ENCODE results near the gene TRAM2.

Gene TRAM2

DNA sequence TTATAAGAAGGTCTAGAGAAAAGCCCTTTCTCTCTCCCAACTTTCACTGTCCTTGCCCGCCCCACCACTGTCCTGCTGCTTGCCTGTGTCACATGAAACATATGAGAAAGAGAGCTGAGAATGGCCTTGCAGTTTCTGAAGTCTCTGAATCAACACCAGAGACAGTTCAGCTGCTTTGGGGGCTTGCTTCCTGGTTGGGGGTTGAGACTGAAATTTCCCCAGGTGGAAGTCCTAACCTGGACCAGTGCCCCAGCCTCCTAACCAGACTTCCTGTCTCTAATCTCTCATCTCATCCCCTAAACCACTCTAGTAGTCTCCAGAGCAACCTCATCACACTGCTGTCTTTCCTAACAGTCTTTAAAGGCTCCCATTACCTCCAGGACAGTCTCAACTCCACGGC lies 10.7 kb downstream of the TRAM2 start:
- Mint-ChIP-seq H3K27ac (no peak overlapping the region), H3K4me3 (no peak overlapping the region), H3K4me1 (ENCODE audit: low read depth) (peaks cover 30% of the 10 kb centered on the region), H3K36me3 (peaks cover 7% of the 10 kb centered on the region), H3K9me3 (ENCODE audit: low read depth) (no peaks in the 10 kb centered on the region), H3K27me3 (no peaks in the 10 kb centered on the region)

DNA sequence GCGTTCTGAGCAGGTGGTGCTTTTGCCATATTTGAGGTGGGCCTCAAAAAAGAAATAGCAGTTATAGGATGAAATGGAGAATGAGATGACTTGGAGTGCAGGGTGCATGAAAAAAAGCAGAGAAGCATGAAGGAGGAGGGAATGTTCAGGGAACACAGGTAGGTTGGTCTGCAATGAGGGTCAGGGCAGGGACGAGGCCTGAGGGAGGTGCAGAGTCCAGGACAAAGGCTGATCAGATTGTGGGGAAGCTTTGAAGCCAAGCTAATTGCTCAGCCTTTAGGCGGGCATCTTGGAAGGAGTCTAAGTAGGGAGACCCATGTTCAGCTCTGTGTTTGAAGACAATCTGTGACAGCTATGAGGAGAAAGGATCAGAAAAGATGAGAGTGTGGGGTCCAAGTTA lies 12.0 kb downstream of the TRAM2 start:
- H3K4me3 Mint-ChIP-seq: no peak overlapping the region
- no peak overlapping the region for H3K27ac Mint-ChIP-seq
- H3K4me1 Mint-ChIP-seq (ENCODE audit: low read depth): peaks cover 33% of the 10 kb centered on the region
- H3K27me3 Mint-ChIP-seq: no peaks in the 10 kb centered on the region
- peaks cover 7% of the 10 kb centered on the region for H3K36me3 Mint-ChIP-seq
- no peaks in the 10 kb centered on the region for H3K9me3 Mint-ChIP-seq (ENCODE audit: low read depth)

DNA sequence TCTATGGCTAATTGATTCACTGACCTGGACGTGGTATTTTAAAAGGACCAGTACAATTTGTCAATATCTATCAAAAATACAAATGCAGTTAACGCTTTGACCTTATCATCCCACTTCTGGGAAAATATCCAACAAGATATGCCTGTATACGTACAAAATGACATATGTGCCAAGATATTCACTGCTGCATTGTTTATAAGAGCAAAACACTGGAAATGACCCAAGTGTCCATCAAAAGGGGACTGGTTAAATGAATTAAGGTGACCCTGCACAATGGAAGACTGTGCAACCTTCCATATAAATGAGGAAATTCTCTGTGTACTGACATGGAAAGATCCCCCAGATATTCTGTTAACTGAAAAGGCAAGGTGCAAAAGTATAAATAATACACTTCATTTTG lies 13.9 kb downstream of the TRAM2 start:
- H3K27me3 Mint-ChIP-seq: no peaks in the 10 kb centered on the region
- no peak overlapping the region for H3K27ac Mint-ChIP-seq
- no peak overlapping the region for H3K4me3 Mint-ChIP-seq
- no peaks in the 10 kb centered on the region for H3K9me3 Mint-ChIP-seq (ENCODE audit: low read depth)
- H3K36me3 Mint-ChIP-seq: peaks cover 11% of the 10 kb centered on the region
- peaks cover 29% of the 10 kb centered on the region for H3K4me1 Mint-ChIP-seq (ENCODE audit: low read depth)

DNA sequence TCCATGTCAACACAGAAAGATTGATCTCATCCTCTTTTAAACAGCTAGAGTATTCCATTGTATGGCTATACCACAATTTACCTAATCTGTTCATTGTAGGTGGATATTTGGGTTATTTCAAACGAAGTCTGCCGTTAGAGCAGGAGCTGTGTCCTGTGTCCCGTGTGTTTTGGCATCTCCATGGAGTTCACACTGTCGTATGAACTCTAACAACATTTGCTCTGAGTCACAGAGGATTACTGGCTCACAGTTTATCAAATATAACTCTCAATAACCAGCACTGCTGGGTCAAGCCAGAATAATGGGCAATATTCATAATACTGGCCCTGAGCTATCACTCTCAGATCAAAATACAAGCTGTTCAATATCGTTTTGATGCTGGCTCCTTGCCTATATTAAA lies 16.4 kb downstream of the TRAM2 start:
- peaks cover 8% of the 10 kb centered on the region for H3K4me1 Mint-ChIP-seq (ENCODE audit: low read depth)
- no peak overlapping the region for H3K4me3 Mint-ChIP-seq
- no peak overlapping the region for H3K27ac Mint-ChIP-seq
- H3K36me3 Mint-ChIP-seq: peaks cover 11% of the 10 kb centered on the region
- H3K27me3 Mint-ChIP-seq: no peaks in the 10 kb centered on the region
- no peaks in the 10 kb centered on the region for H3K9me3 Mint-ChIP-seq (ENCODE audit: low read depth)

DNA sequence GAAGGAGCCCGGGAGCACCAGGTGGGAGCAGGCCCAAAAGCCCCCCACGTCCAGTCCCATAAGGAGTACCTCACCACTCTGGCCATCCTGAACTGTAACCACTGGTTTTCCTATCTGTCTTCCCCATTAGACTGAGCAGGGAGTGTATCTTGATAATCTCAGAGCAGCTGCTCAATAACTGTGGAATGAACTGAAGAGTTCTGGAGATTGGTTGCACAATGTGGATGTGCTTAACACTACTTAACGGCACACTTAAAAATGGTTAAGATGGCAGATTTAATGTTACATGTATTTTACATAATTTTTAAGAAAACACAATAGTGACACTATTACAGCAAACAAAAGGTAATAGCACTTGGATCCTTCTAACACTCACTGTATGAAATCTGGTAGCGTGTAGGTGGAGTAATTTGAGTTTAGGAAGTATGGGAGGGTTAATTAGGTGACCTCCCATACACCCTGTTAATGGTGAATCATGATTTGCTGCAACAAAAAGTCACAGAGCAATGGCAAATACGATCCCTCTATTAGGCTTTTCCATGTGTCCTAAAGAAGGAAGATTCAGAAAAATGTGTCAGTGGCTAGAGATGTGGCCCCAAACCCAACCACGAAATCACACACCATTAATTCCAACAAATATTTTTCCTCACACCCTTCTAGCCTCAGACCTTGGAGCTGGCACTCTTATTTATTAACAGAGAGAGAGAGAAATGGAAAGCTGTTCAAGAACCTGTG lies 18.4 kb downstream of the TRAM2 start:
- H3K4me3 Mint-ChIP-seq: no peak overlapping the region
- no peak overlapping the region for H3K27ac Mint-ChIP-seq
- H3K4me1 Mint-ChIP-seq (ENCODE audit: low read depth): peaks cover 6% of the 10 kb centered on the region
- no peaks in the 10 kb centered on the region for H3K9me3 Mint-ChIP-seq (ENCODE audit: low read depth)
- H3K27me3 Mint-ChIP-seq: no peaks in the 10 kb centered on the region
- peaks cover 7% of the 10 kb centered on the region for H3K36me3 Mint-ChIP-seq

DNA sequence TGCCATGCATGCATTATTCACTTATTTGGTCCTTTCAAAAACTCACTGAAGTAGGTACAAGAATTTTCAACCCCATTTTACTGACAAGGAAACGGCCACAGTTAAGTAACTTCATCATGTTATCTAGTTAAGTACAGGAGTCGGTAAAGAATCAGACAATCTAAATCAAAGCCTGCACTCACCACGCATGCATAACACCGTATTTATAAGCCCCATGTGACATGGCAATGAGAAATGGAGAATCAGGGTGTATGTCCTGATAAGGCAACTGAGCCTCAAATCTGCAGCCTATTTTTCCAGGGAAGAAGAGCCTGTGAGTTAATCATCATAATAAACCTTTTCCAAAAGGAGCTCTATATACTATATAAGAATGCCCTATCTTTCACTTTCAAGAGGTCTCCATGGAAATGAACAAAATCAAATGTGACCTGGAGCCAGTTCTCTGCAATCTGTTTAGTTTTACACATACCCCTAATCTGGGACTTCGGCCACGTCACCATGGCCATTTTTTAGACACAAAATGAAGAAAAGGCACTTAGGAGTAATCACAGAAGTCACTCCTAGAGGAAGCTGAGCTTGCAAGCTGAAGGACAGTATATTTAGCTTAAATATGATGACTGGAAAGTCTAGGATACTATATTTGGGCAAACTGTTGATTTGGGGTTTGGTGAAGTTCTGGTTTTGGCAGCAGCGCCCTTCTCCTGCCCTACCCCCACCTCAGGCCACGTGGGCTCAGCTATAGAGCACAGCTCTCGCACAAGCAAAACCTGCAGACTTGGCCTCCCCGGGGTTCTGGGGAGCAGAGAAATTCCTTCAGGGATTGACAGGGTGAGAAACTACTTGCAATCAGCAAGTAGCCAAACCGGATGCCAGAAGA lies 19.2 kb downstream of the TRAM2 start:
- Mint-ChIP-seq H3K27me3 (no peaks in the 10 kb centered on the region), H3K36me3 (peaks cover 7% of the 10 kb centered on the region), H3K4me3 (no peak overlapping the region), H3K27ac (no peak overlapping the region), H3K9me3 (ENCODE audit: low read depth) (no peaks in the 10 kb centered on the region), H3K4me1 (ENCODE audit: low read depth) (peaks cover 7% of the 10 kb centered on the region)

DNA sequence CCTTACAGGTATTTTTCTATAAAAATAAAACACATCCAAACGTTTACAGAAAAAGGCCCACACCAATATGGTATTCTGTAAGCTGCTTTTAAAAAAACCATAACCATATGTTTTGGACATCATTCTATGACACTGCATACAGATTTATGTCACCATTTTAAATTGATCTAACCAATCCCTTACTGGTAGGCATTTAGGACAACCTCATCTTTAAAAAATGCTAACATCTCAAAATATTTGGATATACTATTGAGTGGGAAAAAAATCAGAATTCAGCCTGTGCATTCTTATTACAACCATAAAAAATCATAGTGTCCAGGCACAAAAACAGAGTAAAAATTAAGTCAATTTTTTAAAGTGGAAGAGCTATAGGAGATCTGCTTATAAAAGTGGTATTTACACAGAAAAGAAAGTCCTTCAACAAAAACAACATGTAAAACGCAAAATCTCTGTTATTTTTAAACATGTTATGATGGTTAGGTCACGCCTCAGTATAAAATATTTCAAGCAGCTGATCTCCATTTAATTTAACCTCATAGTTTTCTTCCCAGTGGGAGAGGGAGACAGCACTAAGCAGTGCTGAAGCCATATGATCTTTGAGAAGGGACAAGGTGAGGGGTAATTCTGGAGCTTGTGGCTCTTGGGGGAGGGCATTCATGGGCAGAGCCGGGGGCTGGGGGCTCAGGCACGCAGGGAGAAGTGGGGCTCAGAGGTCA lies 21.2 kb downstream of the TRAM2 start:
- H3K4me1 Mint-ChIP-seq (ENCODE audit: low read depth): peaks cover 4% of the 10 kb centered on the region
- H3K27ac Mint-ChIP-seq: no peak overlapping the region
- no peak overlapping the region for H3K4me3 Mint-ChIP-seq

DNA sequence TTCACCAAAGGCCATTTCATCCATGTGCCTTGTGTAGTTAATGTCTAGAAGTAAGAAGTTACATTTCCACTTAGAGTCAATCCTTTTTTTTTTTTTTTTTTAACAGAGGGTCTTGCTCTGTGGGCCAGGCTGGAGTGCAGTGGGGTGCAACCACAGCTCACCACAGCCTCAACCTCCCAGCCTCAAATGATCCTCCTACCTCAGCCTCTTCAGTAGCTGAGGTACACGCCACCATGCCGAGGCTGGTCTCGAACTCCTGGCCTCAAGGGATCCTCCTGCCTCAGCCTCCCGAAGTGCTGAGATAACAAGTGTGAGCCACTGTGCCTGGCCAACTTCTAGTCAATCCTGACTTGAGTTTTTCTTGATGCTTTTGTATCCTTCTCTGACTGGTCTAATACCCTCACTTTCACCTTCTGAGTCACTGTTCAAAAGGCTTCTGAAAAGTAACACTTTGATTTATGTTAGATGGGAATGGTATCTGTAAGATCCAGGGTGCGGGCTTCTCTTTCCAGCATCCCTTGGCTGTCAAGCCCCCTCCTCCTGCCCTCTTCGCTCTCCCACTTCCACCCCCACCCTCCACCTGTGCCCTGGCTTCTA lies 22.1 kb downstream of the TRAM2 start:
- H3K27ac Mint-ChIP-seq: no peak overlapping the region
- no peaks in the 10 kb centered on the region for H3K9me3 Mint-ChIP-seq (ENCODE audit: low read depth)
- peaks cover 7% of the 10 kb centered on the region for H3K4me1 Mint-ChIP-seq (ENCODE audit: low read depth)
- H3K36me3 Mint-ChIP-seq: peaks cover 4% of the 10 kb centered on the region
- no peaks in the 10 kb centered on the region for H3K27me3 Mint-ChIP-seq
- no peak overlapping the region for H3K4me3 Mint-ChIP-seq

More for the DNA sequence above, 21.2 kb downstream of the TRAM2 start:
- H3K36me3 Mint-ChIP-seq: peaks cover 4% of the 10 kb centered on the region
- H3K27me3 Mint-ChIP-seq: no peaks in the 10 kb centered on the region
- H3K9me3 Mint-ChIP-seq (ENCODE audit: low read depth): no peaks in the 10 kb centered on the region

DNA sequence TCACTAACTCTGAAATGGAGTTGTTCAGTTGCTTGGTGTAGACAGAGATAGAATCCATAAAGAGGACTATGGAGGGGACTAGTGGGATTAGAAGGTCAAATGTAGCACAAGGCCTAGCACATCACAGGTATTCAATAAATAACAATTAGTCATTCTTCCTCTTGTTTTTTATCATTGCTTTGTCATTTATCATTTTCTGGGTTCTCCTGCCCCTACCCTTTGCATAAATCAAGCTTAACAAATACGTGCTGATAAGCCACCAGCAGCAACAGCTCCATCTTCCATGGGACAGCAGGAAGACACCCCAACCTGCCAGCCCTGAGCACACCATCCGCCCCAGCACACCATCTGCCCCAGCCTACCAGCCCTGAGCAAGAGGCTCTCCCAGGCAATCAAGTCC lies 23.1 kb downstream of the TRAM2 start:
- H3K36me3 Mint-ChIP-seq: peaks cover under 1% of the 10 kb centered on the region
- no peaks in the 10 kb centered on the region for H3K9me3 Mint-ChIP-seq (ENCODE audit: low read depth)
- no peaks in the 10 kb centered on the region for H3K27me3 Mint-ChIP-seq
- H3K4me3 Mint-ChIP-seq: no peak overlapping the region
- no peak overlapping the region for H3K27ac Mint-ChIP-seq
- peaks cover 7% of the 10 kb centered on the region for H3K4me1 Mint-ChIP-seq (ENCODE audit: low read depth)

DNA sequence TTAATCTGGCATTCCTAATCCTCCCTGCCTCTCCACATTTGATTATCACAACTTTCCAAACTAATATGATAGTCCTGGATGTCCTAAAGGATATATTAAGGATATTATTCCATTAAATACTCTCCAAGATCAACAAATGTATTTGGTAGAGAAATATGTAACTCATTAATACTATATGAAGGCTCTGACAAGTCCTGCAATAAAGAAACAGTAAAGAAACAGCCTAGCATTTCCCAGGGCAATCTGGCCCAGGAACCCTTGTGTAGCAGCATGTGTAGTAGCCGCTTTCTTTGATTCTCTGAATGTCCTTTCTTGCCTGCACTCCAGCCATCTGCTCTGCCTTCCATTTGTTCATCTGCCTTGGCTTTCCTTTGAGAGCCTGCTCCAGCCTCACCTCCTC lies 23.7 kb downstream of the TRAM2 start:
- H3K27ac Mint-ChIP-seq: no peak overlapping the region
- H3K36me3 Mint-ChIP-seq: no peaks in the 10 kb centered on the region
- peaks cover 7% of the 10 kb centered on the region for H3K4me1 Mint-ChIP-seq (ENCODE audit: low read depth)
- no peaks in the 10 kb centered on the region for H3K27me3 Mint-ChIP-seq
- no peak overlapping the region for H3K4me3 Mint-ChIP-seq
- no peaks in the 10 kb centered on the region for H3K9me3 Mint-ChIP-seq (ENCODE audit: low read depth)

DNA sequence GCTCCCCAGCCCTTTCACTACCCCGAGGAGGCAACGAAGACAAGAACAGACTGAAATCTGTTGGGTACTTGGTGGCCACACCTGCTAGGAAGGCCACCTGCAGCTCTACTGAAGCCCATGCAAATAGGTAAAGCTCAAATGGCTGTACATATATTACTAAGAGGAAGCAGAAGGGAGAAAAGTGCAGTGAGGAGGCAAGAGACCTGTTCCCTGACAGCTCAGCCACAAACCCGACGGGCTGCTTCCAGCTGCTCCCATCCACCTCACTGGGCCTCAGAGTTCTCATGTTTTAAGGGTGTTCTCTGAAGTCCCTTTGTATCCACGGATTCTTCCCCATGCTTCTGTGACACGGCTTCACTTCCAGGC lies 24.6 kb downstream of the TRAM2 start:
- Mint-ChIP-seq H3K4me1 (ENCODE audit: low read depth) (peaks cover 7% of the 10 kb centered on the region), H3K27ac (no peak overlapping the region), H3K4me3 (no peak overlapping the region)

DNA sequence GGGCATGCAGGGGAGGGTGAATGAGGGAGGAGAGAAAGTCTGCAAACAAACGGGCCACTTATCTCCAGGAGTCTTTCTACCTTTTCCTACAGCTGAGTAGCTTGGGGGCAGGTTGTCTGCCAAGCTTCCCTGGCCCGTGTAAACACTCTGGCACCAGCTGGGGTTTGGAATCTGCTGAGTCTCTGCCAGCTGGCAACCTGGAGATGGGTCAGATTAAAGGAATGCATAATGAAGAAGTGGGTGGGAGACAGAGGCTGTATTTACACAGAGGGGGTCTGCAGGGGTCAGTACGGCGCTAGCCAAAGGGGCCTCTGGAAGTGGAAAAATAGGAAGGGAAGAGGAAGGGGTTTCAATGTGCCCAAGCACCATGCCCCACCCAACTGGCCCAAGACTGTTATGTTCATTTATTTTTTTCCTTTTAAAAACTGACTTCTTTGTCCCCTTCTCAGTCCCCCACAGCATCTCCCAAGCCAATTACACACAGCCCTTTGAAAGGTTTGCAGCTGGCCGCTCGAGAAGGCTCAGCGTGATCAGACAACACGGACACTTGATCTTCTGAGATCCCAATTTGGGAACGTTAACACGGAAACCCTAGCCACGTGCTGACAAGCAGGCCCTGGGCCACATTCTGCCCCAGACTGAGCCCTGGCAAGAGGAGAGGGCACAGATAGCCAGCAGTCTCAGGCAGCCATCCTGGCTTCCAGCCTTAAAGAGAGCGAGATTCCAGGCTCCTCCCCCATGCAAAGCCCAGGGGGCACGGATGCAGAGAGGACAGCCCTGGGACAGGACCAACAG lies 25.2 kb downstream of the TRAM2 start:
- H3K4me3 Mint-ChIP-seq: no peak overlapping the region
- no peak overlapping the region for H3K27ac Mint-ChIP-seq
- no peaks in the 10 kb centered on the region for H3K27me3 Mint-ChIP-seq
- H3K36me3 Mint-ChIP-seq: peaks cover 2% of the 10 kb centered on the region
- H3K9me3 Mint-ChIP-seq (ENCODE audit: low read depth): no peaks in the 10 kb centered on the region
- H3K4me1 Mint-ChIP-seq (ENCODE audit: low read depth): peaks cover 9% of the 10 kb centered on the region

More for the DNA sequence above, 24.6 kb downstream of the TRAM2 start:
- H3K27me3 Mint-ChIP-seq: no peaks in the 10 kb centered on the region
- H3K9me3 Mint-ChIP-seq (ENCODE audit: low read depth): no peaks in the 10 kb centered on the region
- H3K36me3 Mint-ChIP-seq: no peaks in the 10 kb centered on the region

DNA sequence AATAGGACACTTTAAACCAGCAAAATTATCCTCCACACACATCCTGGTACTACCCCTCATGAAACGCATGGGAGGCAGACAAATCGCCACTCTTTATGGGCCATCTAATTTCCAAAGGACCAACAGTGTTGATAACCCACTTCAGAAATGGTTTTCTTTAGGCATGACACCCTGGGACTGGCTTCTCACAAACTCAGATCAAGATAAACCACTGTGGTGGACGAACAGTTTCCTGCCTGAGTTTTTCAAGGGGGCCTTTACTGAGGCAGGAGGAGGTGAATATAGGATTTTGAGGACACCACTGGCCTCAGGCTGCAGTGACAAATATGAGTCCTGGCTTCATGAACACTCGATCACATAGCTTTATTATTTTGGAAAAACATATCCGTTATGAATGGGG lies 26.0 kb downstream of the TRAM2 start:
- H3K4me3 Mint-ChIP-seq: no peak overlapping the region
- peaks cover 12% of the 10 kb centered on the region for H3K4me1 Mint-ChIP-seq (ENCODE audit: low read depth)
- no peak overlapping the region for H3K27ac Mint-ChIP-seq
- H3K9me3 Mint-ChIP-seq (ENCODE audit: low read depth): no peaks in the 10 kb centered on the region
- no peaks in the 10 kb centered on the region for H3K27me3 Mint-ChIP-seq
- H3K36me3 Mint-ChIP-seq: peaks cover 2% of the 10 kb centered on the region

DNA sequence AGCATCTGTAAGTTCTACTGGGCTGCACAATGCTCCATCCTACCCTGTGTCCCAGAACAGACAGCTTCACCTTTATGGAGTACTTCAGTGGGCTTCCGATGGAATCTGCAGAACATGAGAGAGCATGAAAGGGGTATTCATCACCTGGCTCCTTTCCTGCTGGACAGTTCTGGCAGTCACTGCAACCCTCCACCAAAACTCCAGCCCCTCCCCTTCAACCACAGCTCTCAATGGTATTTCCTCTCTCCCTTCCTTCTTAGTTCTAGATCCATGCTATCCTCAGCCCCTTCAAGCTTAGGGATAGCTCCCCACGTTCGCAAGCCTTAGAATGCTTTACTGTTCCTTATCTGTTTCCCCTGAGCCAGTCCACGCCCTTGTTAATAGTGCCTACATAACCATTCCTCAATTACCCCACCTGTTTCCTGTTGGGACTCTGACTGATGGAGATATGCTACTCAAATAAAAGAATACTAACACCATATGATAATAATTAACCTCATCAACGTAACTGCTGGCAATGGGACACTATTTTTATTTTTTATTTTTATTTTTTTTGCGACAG lies 26.8 kb downstream of the TRAM2 start:
- H3K36me3 Mint-ChIP-seq: peaks cover 2% of the 10 kb centered on the region
- H3K4me3 Mint-ChIP-seq: no peak overlapping the region
- H3K4me1 Mint-ChIP-seq (ENCODE audit: low read depth): peaks cover 12% of the 10 kb centered on the region
- no peaks in the 10 kb centered on the region for H3K9me3 Mint-ChIP-seq (ENCODE audit: low read depth)
- no peak overlapping the region for H3K27ac Mint-ChIP-seq
- no peaks in the 10 kb centered on the region for H3K27me3 Mint-ChIP-seq
